Right hindlimb (tissue), 1 donor: ENCODE data around the gene GNB1L.

Experiments used
- DNase-seq: peaks from one replicate; pipeline ENCODE4 v3.0.0-alpha.2; 2018

The GNB1L gene, protein sequence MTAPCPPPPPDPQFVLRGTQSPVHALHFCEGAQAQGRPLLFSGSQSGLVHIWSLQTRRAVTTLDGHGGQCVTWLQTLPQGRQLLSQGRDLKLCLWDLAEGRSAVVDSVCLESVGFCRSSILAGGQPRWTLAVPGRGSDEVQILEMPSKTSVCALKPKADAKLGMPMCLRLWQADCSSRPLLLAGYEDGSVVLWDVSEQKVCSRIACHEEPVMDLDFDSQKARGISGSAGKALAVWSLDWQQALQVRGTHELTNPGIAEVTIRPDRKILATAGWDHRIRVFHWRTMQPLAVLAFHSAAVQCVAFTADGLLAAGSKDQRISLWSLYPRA

DNA sequence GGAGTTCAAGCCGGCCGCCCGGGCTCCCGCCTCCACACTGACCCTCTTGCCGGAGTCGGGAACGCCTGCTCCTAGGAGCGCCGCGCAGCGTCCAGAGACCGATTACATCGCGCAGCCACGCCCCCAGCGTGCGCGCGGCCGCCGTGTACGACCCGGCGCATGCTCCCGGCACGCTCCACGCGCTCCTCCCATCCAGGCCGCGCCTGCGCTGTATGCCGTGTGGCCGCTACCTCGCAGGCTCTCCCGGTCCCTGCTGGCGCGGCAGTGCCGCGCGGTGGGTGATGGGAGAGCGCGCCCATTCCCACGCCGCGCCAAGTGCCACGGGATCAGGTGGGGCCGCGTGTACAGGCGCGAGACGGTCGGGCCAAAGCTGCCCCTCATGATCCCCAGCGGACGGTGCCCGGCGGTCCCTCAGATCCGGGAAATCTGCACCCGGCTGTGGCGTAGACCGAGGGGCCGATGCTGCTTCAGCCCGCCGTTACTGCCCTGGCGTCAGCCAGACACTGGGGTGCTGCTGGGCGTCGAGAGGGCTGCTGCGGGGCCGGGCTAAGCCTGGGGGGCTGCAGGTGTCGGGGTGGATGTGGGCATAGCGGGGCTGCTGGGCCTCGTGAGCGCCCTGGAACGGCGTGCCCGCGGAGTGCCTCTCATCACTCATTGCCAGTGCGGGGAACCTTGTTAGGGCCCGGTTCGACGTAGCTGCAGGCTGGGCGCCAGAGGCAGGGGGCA, at the start of gene GNB1L, which contains the start of gene RTL10:
TSS of gene GNB1L (minus strand) at position 97 of the 726 bp plus-strand sequence. CDS start 33,519 bp downstream, outside the sequence.
TSS of gene RTL10 (minus strand) at position 97 of the 726 bp plus-strand sequence. CDS start 2,613 bp downstream, outside the sequence.
- peak; percentile 98 for DNase-seq

GRCh38 chr22:19904174-19904856, 49.6 kb upstream of the GNB1L start:
- DNase-seq, result no peak

- no peak for DNase-seq
Measured at GRCh38 chr22:19903513-19903912, 48.8 kb upstream of the GNB1L start.

- DNase-seq, result no peak
Measured at GRCh38 chr22:19903031-19903430, 48.4 kb upstream of the GNB1L start.

- DNase-seq, result no peak
Measured at GRCh38 chr22:19902245-19902715, 47.6 kb upstream of the GNB1L start.

DNA sequence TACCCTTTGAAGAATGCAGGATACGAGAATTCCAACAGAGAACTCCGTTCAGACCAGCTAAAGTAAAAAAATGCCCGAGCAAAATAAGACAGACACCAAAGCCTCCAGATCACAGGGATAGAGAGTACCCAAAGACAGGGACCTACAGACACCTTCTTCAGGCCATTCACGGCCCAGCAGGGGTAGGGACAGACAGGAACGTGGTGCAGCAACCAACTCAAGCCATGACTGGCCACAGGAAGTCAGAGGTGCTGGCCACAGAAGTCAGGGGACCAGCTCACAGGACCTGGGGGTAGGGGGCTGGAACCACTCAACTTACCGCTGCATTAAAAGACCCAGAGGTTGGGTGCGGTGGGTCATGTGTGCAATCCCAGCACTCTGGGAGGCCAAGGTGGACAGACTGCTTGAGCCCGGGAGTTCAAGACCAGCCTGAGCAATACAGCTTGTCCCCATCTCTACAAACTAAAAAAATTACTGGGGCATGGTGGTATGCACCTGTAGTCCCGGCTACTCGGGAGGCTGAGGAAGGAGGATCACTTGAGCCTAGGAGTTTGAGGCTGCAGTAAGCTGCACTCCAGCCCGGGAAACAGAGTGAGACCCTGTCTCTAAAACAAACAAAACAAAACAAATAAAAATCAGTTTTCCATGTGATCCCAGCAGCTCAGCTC, 47.0 kb upstream of the GNB1L start:
- no peak for DNase-seq

DNA sequence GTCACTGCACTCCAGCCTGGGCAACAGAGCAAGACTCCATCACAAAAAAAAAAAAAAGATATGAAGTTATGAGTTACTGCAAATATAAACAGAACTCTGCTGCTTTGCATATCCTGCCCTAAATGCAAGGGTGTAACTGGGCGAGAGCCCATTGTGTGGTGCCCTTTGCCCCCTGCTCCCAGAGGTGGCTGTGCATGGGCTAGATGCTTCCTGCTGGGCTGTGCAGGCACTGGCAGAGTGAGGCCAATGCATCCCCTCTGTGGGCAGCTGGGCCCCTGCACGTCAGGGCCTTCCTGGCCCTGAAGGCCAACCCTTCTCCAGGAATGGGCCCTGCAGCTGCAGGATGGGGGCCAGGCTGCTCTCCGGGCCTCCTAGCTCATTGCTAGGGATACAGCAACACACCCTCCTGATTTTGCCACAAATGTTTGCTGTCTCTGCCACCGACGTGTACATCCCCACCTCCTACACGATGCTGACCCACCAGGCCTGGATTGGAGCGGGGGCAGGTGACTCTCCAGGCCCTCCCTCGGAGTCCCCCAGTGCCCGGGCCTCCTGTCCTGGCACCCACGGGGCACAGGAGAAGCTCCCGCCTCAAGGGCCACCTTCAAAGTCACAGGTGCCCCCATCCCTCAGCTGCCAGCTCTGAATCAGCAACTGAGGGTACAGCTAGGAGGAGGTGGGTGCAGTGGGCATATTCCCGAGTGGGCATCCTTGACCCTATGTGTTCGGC, 46.2 kb upstream of the GNB1L start:
- DNase-seq, result no peak

DNA sequence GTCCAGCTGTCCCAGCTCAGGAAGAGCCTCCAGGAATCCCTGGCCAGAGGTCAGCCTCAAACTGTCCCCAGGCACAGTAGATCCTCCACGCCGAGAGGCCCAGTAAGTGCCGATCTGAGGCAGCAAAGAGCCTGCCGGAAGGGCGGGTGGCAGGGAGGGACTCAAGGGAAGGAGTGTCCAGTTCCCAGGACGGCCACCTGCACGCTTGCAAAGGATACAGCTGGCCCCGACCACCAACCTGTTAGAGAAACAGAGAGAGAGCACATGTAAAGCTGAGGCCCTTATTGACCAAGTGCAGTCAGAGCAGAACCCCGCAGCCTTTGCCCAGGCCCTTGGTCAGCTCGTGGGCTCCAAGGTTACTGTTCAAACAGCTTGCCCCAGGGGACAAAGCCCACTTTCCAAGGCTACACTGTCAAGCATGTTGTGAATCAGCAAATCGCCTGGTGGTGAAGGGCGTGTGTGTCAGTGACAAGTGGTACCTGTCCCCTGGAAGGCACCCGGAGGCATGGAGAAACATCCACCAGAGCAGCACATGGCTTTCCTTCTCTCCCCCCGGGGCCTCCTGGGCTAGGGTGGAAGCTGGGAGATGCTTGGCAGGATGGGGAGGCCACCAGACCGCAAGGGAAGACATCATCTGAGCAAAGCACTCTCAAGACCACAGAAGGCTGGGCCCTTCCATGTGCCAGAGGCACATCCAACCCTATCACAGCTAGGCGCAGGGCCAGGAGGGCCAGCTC, 44.3 kb upstream of the GNB1L start:
- DNase-seq, result no peak

- no peak for DNase-seq
Measured at GRCh38 chr22:19898145-19898544, 43.5 kb upstream of the GNB1L start.

- DNase-seq, result peak; percentile 11
Measured at GRCh38 chr22:19897726-19898125, 43.1 kb upstream of the GNB1L start.

- DNase-seq, result peak; percentile 69
Measured at GRCh38 chr22:19896665-19897355, 42.1 kb upstream of the GNB1L start.

GRCh38 chr22:19895160-19895849, 40.6 kb upstream of the GNB1L start:
- DNase-seq, result peak; percentile 13

GRCh38 chr22:19893363-19893762, 38.7 kb upstream of the GNB1L start:
- DNase-seq, result no peak

DNA sequence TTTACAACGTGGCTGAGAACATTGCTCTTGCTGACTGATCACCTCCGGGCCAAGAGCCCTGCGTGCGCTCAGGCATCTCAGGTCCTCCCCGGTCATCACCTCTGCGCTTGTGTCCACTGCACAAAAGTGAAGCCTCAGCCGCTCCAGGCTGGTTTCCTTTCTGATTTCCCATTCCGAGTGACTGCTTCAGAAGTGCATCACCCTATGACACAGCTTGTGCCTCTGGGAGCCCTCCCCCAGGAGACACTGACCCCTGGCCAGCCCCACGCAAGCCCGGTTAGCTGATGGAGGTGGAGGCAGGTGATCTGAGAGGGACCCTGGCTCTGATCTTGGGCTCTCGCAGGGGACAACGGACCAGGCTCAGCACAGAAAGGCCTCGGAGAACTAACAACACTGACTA, 38.3 kb upstream of the GNB1L start:
- DNase-seq, result peak; percentile 14

DNA sequence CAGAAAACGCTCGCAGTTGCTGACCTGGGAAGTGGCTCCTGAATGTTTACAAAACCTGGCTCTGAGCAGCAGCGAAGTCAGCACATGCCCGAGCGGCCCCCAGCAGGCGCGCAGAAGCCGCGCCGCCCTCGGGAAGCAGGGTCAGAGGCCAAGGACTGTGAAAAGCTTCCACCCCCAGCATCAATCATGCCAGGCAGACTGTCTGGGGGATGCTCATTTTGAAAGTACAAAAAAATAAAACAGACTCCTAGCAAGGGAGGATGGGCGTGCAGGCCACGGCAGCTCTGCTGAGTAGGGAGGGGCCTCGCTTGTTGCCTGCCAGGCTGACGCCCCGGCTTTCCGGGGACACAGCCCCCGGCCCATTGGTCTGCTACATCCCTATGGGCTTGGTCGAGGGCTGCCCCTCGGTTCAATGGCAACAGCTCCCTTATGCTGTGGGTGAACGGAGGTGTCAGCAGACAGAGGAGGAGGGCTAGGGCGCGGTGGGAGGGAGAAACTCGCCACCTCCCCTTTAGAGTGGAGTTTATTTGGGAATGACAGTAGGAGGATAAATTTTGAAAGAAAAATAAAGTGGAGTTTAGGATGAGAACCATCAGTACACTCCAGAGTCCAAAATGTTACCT, 37.7 kb upstream of the GNB1L start:
- peak; percentile 33 for DNase-seq

DNA sequence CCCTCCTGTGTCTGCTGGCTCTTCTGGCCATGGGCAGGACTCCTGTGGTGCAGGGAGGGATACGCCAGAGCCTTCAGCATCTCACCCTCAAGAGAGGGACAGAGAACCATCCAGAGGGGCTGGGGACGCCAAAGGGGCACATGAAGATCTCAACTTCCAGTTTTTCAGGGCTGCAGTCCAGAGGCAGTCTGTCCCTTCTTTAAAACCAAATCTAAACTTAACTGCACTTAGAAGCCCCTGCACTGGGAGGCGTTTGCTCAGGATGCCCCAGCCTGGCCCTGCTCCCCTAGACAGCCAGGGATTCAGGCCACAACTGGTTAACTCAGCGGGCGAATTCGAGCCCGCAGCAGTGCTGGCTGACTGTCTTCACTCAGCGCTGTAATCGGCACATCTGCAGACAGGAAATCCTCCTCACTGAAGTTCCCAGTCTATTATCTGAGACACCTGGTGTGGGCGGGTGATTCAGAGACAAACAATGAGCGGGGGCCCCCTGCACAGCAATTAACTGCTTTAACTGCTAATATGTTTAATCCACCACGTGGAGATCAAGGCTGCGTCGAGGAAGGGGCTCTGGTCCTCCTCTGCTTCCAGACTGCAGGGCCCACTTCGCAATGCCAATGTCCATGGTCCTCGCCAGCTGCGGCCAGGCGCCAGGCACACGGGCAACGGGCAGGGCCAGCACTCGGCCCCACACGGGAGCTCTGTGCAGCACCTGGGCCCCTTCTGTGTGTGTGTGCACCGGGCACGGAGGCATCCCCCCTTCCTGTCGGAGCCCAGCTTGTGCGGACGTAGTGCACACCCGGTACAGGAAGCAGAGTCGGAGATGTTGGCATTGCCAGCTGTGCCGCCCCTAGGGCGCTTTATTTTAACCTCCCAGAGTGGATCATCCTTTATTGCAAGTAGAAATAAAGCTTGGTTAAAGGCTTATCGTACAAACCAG, 36.9 kb upstream of the GNB1L start:
- DNase-seq, result peak; percentile 49

GRCh38 chr22:19890502-19891316, 36.0 kb upstream of the GNB1L start:
- peak; percentile 24 for DNase-seq

- DNase-seq, result peak; percentile 11
Measured at GRCh38 chr22:19889951-19890350, 35.3 kb upstream of the GNB1L start.
